ENCODE data around the gene MYRIP. TPM values are rescaled to one million over a fixed set of nuclear protein-coding genes. Genes with fewer than 3 reads are reported as not detected.
"Not testable (repeated sequence)": the region's sequence is repeated elsewhere in the genome, so short reads cannot be mapped to it uniquely, and the experiment has no call there.

The MYRIP gene
- total and polyA plus RNA-seq, 5 donors = 2.4 to 12.1 (median 6.9) TPM

DNA sequence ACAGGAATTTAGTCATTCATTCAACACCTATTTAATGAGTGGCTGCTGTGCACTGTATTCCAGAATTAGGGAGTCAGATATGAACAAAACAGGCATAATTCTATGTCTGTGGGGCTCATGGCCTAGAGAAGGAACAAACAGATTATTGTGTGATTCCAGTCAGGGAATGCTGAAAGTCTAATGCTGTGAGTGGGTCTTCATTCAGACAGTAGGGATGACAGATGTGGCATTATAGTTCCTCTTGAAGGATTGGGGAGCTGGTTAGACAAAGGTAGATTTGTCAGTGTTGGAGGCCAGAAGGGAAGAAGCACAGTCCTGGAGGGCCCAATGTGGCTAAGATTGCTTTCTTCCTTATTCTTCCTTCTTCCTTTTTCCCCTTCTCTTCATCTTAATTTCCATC, 273.7 kb downstream of the MYRIP start:
- DNase-seq (no peak), ATAC-seq (no peak)
- no peak overlapping the region for H3K27ac ChIP-seq (ENCODE audit: low read length)
- no peak overlapping the region for H3K4me3 ChIP-seq (ENCODE audit: low read length)
- H3K4me1 ChIP-seq (ENCODE audit: control insufficient read depth, insufficient read depth, low read length) = no peaks in the 10 kb centered on the region
- no peaks in the 10 kb centered on the region for H3K9me3 ChIP-seq (ENCODE audit: control insufficient read depth, low read length)
- no peaks in the 10 kb centered on the region for H3K27me3 ChIP-seq (ENCODE audit: control insufficient read depth, insufficient read depth)
- intact Hi-C loops (cut with DNase I) = no loop called here

GRCh38 chr3:40084424-40084823, 275.0 kb downstream of the MYRIP start:
- H3K4me1 ChIP-seq (ENCODE audit: control insufficient read depth, insufficient read depth, low read length); H3K27me3 ChIP-seq (ENCODE audit: control insufficient read depth, insufficient read depth); H3K4me3 ChIP-seq (ENCODE audit: low read length); H3K27ac ChIP-seq (ENCODE audit: low read length); H3K9me3 ChIP-seq (ENCODE audit: control insufficient read depth, low read length); intact Hi-C loops (cut with DNase I); DNase-seq; ATAC-seq: not testable (repeated sequence)
- WGBS = 97% methylated on average over 10 of the region's 12 CpGs

- intact Hi-C loops (cut with DNase I) = no loop called here
- DNase-seq (no peak), ATAC-seq (peak in 1 of 2 donors; percentile 56)
- H3K9me3 ChIP-seq (ENCODE audit: control insufficient read depth, low read length) = no peaks in the 10 kb centered on the region
- H3K27ac ChIP-seq (ENCODE audit: low read length) = no peak overlapping the region
- no peaks in the 10 kb centered on the region for H3K27me3 ChIP-seq (ENCODE audit: control insufficient read depth, insufficient read depth)
- WGBS = 68% methylated on average over 7 of the region's 7 CpGs
- H3K4me1 ChIP-seq (ENCODE audit: control insufficient read depth, insufficient read depth, low read length) = no peaks in the 10 kb centered on the region
- H3K4me3 ChIP-seq (ENCODE audit: low read length) = no peak overlapping the region
These were observed 277.8 kb downstream of the MYRIP start for GRCh38 chr3:40086890-40087883.

DNA sequence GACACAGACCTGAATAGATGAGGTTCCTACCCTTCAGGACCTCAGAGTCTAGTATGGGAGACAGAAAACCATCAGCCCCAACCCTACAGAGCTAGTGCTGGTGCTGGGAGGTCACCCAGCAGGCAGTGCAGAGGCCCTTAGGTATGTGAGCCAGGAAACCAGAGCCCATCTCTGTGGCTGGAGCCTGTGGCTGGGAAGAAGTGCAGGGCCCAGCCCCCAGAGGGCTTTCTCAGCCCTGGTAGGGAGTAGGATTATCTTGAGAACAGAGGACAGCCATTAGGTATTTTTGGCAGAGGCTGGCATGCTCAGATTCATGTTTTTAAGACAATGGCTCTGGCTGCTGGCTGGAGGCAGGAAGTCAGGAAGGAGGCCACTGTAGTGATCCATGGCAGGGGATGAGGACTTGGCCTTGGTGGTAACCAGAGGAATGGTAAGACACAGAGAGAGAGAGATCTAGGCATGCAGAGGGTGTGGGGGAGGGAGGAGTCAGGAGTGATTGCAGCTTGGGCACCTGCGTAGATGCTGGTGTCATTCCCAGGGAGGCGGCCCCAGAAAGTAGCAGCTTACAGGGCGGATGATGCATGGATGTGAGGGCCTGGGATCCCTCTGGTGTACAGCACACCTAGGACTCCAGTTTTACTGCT, 279.2 kb downstream of the MYRIP start:
- no peak overlapping the region for H3K4me3 ChIP-seq (ENCODE audit: low read length)
- WGBS = 94% methylated on average over 3 of the region's 3 CpGs

GRCh38 chr3:40096661-40097111, 287.3 kb downstream of the MYRIP start:
- intact Hi-C loops (cut with DNase I) = no loop called here
- Histone ChIP-seq H3K27ac (ENCODE audit: low read length) (no peak overlapping the region), H3K9me3 (ENCODE audit: control insufficient read depth, low read length) (no peaks in the 10 kb centered on the region), H3K27me3 (ENCODE audit: control insufficient read depth, insufficient read depth) (no peaks in the 10 kb centered on the region), H3K4me1 (ENCODE audit: control insufficient read depth, insufficient read depth, low read length) (no peaks in the 10 kb centered on the region), H3K4me3 (ENCODE audit: low read length) (no peak overlapping the region)
- WGBS = 75% methylated on average over 6 of the region's 6 CpGs
- DNase-seq (no peak), ATAC-seq (peak; percentile 31 to 51)

More for the DNA sequence above, 279.2 kb downstream of the MYRIP start:
- ATAC-seq (peak in 1 of 2 donors; percentile 16), DNase-seq (no peak)
- intact Hi-C loops (cut with DNase I) = no loop called here
- Histone ChIP-seq H3K27ac (ENCODE audit: low read length) (no peak overlapping the region), H3K27me3 (ENCODE audit: control insufficient read depth, insufficient read depth) (no peaks in the 10 kb centered on the region), H3K9me3 (ENCODE audit: control insufficient read depth, low read length) (no peaks in the 10 kb centered on the region), H3K4me1 (ENCODE audit: control insufficient read depth, insufficient read depth, low read length) (no peaks in the 10 kb centered on the region)

- no peak for DNase-seq
- WGBS = 61% methylated on average over 9 of the region's 9 CpGs
These were observed 288.0 kb downstream of the MYRIP start for GRCh38 chr3:40097131-40098117.

DNA sequence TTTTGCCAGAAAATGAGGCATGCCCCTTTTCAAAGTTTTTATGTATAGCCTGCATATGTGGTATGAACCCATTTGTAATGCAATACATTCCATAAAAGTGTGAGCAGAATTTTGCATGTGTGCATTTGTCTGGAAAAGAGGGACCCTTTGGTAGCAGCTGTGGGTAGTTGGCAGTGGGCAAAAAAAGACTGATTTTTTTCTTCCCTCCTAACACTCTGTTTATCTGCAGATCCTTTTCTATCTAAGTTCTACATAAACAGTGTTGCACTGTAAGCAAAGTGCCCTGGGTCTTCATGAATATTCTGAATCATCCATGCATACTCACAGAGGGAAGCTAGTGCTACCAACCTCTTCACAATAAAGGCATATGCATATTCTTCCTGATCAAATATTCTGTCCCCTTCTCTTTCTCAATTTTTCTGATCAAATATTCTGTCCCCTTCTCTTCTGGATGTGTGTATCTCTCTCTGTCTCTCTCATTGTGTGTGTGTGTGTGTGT, 288.9 kb downstream of the MYRIP start:
- peaks cover 3% of the 10 kb centered on the region for H3K9me3 ChIP-seq (ENCODE audit: control insufficient read depth, low read length)
- H3K4me1 ChIP-seq (ENCODE audit: control insufficient read depth, insufficient read depth, low read length) = no peaks in the 10 kb centered on the region
- intact Hi-C loops (cut with DNase I) = no loop called here
- DNase-seq = no peak
- H3K4me3 ChIP-seq (ENCODE audit: low read length) = no peak overlapping the region
- no peaks in the 10 kb centered on the region for H3K27me3 ChIP-seq (ENCODE audit: control insufficient read depth, insufficient read depth)
- H3K27ac ChIP-seq (ENCODE audit: low read length) = no peak overlapping the region
- no peak for ATAC-seq

More at GRCh38 chr3:40097131-40098117, 288.0 kb downstream of the MYRIP start:
- ATAC-seq = no peak
- Histone ChIP-seq H3K27me3 (ENCODE audit: control insufficient read depth, insufficient read depth) (no peaks in the 10 kb centered on the region), H3K9me3 (ENCODE audit: control insufficient read depth, low read length) (peaks cover 3% of the 10 kb centered on the region), H3K27ac (ENCODE audit: low read length) (no peak overlapping the region), H3K4me1 (ENCODE audit: control insufficient read depth, insufficient read depth, low read length) (no peaks in the 10 kb centered on the region), H3K4me3 (ENCODE audit: low read length) (no peak overlapping the region)
- intact Hi-C loops (cut with DNase I) = no loop called here

- no peak for DNase-seq
- Histone ChIP-seq H3K4me1 (ENCODE audit: control insufficient read depth, insufficient read depth, low read length) (no peaks in the 10 kb centered on the region), H3K4me3 (ENCODE audit: low read length) (no peak overlapping the region), H3K9me3 (ENCODE audit: control insufficient read depth, low read length) (peaks cover 3% of the 10 kb centered on the region), H3K27me3 (ENCODE audit: control insufficient read depth, insufficient read depth) (no peaks in the 10 kb centered on the region), H3K27ac (ENCODE audit: low read length) (no peak overlapping the region)
- intact Hi-C loops (cut with DNase I) = no loop called here
- ATAC-seq = no peak
- 70% methylated on average over 7 of the region's 7 CpGs for WGBS
These were observed 290.5 kb downstream of the MYRIP start for GRCh38 chr3:40099871-40100270.

DNA sequence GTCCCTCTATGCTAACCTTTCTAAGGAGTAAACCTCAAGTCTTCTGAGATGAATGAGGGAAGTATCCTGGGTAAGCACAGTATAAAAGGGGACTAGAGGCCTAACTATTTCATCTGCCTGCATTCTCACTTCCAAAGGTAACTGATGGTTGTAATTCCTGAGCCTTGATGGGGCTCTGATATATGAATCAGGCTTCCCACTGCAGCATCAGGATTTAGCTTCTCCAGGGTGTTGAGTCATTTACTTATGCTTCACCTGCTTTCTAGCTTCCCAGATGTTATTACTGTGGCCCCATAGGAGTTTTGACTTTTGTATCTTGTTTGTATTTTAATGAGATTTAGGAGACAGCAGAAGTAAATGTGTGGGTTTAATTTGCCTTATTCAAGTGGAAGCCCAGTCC, 292.8 kb downstream of the MYRIP start:
- H3K9me3 ChIP-seq (ENCODE audit: control insufficient read depth, low read length) = peaks cover 3% of the 10 kb centered on the region
- intact Hi-C loops (cut with DNase I) = no loop called here
- no peak overlapping the region for H3K4me3 ChIP-seq (ENCODE audit: low read length)
- H3K27ac ChIP-seq (ENCODE audit: low read length) = no peak overlapping the region
- ATAC-seq = no peak
- DNase-seq = no peak
- H3K27me3 ChIP-seq (ENCODE audit: control insufficient read depth, insufficient read depth) = no peaks in the 10 kb centered on the region
- no peaks in the 10 kb centered on the region for H3K4me1 ChIP-seq (ENCODE audit: control insufficient read depth, insufficient read depth, low read length)

- Histone ChIP-seq H3K27me3 (ENCODE audit: control insufficient read depth, insufficient read depth) (no peaks in the 10 kb centered on the region), H3K4me3 (ENCODE audit: low read length) (no peak overlapping the region), H3K4me1 (ENCODE audit: control insufficient read depth, insufficient read depth, low read length) (no peaks in the 10 kb centered on the region), H3K27ac (ENCODE audit: low read length) (no peak overlapping the region), H3K9me3 (ENCODE audit: control insufficient read depth, low read length) (peaks cover 3% of the 10 kb centered on the region)
- no peak for DNase-seq
- no peak for ATAC-seq
- intact Hi-C loops (cut with DNase I) = no loop called here
These were observed 294.4 kb downstream of the MYRIP start for GRCh38 chr3:40103829-40104228.

All from right cardiac atrium (tissue), 5 donors.